ENCODE data around the gene ACOT6. TPM values are rescaled to one million over a fixed set of nuclear protein-coding genes. Genes with fewer than 3 reads are reported as not detected.
"Not testable (repeated sequence)": the region's sequence is repeated elsewhere in the genome, so short reads cannot be mapped to it uniquely, and the experiment has no call there.

The ACOT6 gene
- total RNA-seq, 2 experiments from 2014 or later, result not detected

DNA sequence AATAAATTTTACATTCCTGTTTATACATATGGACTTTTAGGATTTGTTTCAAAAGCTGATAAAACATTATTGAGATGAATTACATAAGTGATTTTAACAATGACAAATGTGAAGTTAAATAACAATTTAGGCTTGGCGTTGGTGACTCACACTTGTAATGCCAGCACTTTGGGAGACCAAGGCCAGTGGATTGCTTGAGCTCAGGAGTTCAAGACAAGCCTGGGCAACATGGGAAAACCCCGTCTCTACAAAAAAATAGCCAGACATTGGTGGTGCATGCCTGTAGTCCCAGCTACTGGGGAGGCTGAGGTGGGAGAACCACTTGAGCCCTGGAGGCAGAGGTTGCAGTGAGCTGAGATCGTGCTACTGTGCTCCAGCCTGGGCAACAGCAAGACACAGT lies 35.9 kb upstream of the ACOT6 start:
- TF ChIP-seq, protein P1, sequence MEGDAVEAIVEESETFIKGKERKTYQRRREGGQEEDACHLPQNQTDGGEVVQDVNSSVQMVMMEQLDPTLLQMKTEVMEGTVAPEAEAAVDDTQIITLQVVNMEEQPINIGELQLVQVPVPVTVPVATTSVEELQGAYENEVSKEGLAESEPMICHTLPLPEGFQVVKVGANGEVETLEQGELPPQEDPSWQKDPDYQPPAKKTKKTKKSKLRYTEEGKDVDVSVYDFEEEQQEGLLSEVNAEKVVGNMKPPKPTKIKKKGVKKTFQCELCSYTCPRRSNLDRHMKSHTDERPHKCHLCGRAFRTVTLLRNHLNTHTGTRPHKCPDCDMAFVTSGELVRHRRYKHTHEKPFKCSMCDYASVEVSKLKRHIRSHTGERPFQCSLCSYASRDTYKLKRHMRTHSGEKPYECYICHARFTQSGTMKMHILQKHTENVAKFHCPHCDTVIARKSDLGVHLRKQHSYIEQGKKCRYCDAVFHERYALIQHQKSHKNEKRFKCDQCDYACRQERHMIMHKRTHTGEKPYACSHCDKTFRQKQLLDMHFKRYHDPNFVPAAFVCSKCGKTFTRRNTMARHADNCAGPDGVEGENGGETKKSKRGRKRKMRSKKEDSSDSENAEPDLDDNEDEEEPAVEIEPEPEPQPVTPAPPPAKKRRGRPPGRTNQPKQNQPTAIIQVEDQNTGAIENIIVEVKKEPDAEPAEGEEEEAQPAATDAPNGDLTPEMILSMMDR (IDR thresholded peaks at IDR 0.05), result no peak
- Mint-ChIP-seq H3K9me3 (no peaks in the 10 kb centered on the region), H3K4me1 (ENCODE audit: low read depth) (no peaks in the 10 kb centered on the region), H3K36me3 (ENCODE audit: low read depth) (peaks cover 13% of the 10 kb centered on the region), H3K27me3 (no peaks in the 10 kb centered on the region), H3K4me3 (no peak overlapping the region), H3K27ac (no peak overlapping the region)
- POLR2A ChIA-PET, result no interaction called here
- DNase-seq, result no peak
- CTCF ChIA-PET, result interaction anchor here (1.1 kb wide), 1 partner anchor 9 kb away, joined by 3 read pairs; no protein-coding TSS in a partner anchor
- intact Hi-C loops (cut with micrococcal nuclease), result no loop called here
- no peak for ATAC-seq

DNA sequence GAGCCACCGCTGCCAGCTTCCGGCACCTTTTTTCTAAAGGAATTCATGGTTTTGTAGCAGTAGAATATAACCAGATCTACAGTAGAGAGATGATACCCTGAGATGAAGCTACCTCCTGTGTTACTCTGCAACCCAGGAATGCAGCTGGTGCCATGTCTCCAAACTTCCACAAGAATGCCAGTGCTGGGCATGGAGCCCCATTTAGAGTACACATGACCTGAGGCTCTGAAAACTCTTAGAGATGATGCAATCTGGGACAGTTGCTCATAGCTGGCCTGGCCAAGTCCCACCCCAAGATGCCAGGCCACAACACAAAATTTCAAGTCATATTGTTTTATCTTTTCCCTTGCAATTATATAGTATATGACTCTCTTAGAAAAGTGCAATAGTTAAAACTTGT lies 35.1 kb upstream of the ACOT6 start:
- POLR2A ChIA-PET; H3K27ac Mint-ChIP-seq; H3K4me3 Mint-ChIP-seq; H3K9me3 Mint-ChIP-seq; CTCF ChIA-PET; H3K4me1 Mint-ChIP-seq (ENCODE audit: low read depth); intact Hi-C loops (cut with micrococcal nuclease); DNase-seq; H3K27me3 Mint-ChIP-seq; ATAC-seq: not testable (repeated sequence)
- H3K36me3 Mint-ChIP-seq (ENCODE audit: low read depth), result peaks cover 13% of the 10 kb centered on the region

DNA sequence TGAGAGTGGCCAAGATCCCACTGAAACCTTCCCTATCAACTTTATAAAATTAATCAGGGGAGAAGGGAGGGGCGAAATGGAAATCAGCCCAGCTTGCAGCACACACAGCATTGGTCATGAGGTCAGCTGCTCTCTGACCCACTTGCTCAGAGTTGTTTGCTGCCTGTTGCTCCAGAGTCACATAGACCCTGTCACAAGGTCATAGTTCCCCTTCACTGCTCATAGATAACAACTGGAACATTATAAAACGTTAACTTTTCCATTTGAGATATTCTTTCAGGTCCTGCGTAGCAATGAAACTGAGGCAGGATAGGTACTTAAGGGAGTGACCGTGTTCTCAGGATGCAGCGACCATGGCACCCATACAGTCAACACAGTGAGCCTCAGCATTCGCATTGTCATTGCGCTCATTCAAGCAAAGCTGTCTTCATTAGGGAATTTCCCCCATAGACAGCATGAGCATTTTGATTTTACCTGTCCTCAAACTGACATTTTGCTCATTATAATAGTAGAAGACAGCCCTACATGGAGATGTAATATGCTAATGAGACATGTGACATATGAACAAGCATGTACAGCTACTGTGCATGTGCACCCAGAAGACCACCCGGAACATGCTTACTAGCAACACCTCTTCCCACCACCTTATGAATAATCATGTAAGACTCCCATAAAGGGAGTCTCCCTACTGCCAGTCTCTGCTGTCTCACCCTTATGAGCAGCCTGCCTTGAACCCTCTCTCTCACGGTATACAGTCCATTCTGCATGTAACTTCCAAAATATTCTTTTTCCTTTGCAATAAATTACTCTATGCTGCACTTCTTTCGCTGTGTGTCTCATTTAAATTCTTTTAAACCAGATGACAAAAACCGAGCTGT lies 30.0 kb upstream of the ACOT6 start:
- DNase-seq; H3K9me3 Mint-ChIP-seq; H3K36me3 Mint-ChIP-seq (ENCODE audit: low read depth); H3K27me3 Mint-ChIP-seq; ATAC-seq; H3K4me3 Mint-ChIP-seq; H3K4me1 Mint-ChIP-seq (ENCODE audit: low read depth); POLR2A ChIA-PET; H3K27ac Mint-ChIP-seq; intact Hi-C loops (cut with micrococcal nuclease): not testable (repeated sequence)
- CTCF ChIA-PET, result interaction anchor here (1.1 kb wide), 1 partner anchor 74 kb away, joined by 4 read pairs; no protein-coding TSS in a partner anchor

DNA sequence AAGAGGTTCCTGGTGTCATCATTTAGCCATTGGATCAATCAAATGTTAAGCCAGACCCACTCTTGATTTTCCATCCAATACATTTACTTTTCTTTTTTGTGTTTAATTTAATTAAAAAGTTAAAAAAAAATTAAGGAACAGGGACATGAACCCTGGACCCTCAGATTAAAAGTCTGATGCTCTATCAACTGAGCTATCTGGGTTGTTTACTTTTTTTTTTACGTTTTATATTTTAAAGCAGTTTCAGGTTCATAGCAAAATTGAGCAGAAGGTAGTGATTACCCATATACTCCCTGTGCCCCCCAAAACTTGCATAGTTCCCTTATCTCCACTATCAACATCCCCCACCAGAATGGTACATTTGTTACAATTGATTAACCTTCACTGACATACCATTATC lies 23.6 kb upstream of the ACOT6 start:
- no peaks in the 10 kb centered on the region for H3K27me3 Mint-ChIP-seq
- ChIA-PET CTCF (interaction anchor here (1.0 to 2.0 kb wide), 2 partner anchors 45 to 80 kb away, joined by 4 to 9 read pairs; no protein-coding TSS in a partner anchor), POLR2A (interaction anchor here (1.2 to 1.8 kb wide), 2 partner anchors 11 to 96 kb away, joined by 3 to 6 read pairs; no protein-coding TSS in a partner anchor)

DNA sequence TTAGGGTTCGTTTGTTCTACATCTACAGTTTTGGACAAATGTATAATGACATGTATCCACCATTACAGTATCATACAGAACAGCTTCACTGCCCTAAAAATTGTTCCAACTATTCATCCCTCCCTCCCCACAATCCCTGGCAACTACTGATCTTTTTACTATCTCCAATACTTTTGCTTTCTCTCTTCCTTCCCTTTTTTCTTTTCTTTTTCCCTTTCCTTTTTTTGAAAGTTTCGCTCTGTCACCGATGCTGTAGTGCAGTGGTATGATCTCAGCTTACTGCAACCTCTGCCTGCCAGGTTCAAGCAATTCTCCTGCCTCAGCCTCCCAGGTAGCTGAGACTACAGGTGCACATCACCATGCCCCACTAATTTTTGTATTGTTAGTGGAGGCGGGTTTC lies 23.2 kb upstream of the ACOT6 start:
- intact Hi-C loops (cut with micrococcal nuclease), result no loop called here
- H3K4me3 Mint-ChIP-seq, result no peak overlapping the region
- no peak overlapping the region for H3K27ac Mint-ChIP-seq

More for the DNA sequence above, 23.6 kb upstream of the ACOT6 start:
- intact Hi-C loops (cut with micrococcal nuclease), result no loop called here
- Mint-ChIP-seq H3K9me3 (no peaks in the 10 kb centered on the region), H3K36me3 (ENCODE audit: low read depth) (no peaks in the 10 kb centered on the region), H3K4me1 (ENCODE audit: low read depth) (peaks cover 4% of the 10 kb centered on the region), H3K4me3 (no peak overlapping the region), H3K27ac (no peak overlapping the region)
- TF ChIP-seq, protein P1 (IDR thresholded peaks at IDR 0.05), result no peak
- no peak for ATAC-seq
- DNase-seq, result no peak

DNA sequence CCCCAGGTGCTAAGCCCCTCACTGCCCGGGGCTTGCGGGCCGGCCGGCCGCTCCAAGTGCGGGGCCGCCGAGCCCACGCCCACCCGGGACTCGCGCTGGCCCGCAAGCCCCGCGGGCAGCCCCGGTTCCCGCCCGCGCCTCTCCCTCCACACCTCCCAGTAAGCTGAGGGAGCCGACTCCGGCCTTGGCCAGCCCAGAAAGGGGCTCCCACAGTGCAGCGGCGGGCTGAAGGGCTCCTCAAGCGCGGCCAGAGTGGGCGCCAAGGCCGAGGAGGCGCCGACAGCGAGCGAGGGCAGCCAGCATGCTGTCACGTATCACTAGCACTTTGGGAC lies 21.7 kb upstream of the ACOT6 start:
- H3K27ac Mint-ChIP-seq; H3K27me3 Mint-ChIP-seq; DNase-seq; H3K4me1 Mint-ChIP-seq (ENCODE audit: low read depth); H3K4me3 Mint-ChIP-seq; H3K9me3 Mint-ChIP-seq; ATAC-seq; intact Hi-C loops (cut with micrococcal nuclease); H3K36me3 Mint-ChIP-seq (ENCODE audit: low read depth): not testable (repeated sequence)
- ChIA-PET POLR2A (interaction anchor here (1.8 kb wide), 1 partner anchor 9 kb away, joined by 6 read pairs; no protein-coding TSS in a partner anchor), CTCF (interaction anchor here (1.8 to 2.0 kb wide), 2 partner anchors 9 to 43 kb away, joined by 6 to 9 read pairs; no protein-coding TSS in a partner anchor)

More for the DNA sequence above, 23.2 kb upstream of the ACOT6 start:
- ATAC-seq (no peak), DNase-seq (no peak)
- no peaks in the 10 kb centered on the region for H3K36me3 Mint-ChIP-seq (ENCODE audit: low read depth)
- TF ChIP-seq, protein P1 (IDR thresholded peaks at IDR 0.05), result no peak
- no peaks in the 10 kb centered on the region for H3K27me3 Mint-ChIP-seq
- peaks cover 4% of the 10 kb centered on the region for H3K4me1 Mint-ChIP-seq (ENCODE audit: low read depth)
- CTCF ChIA-PET, result interaction anchor here (1.0 to 2.0 kb wide), 3 partner anchors 10 to 81 kb away, joined by 4 to 9 read pairs (median 6); no protein-coding TSS in a partner anchor
- H3K9me3 Mint-ChIP-seq, result no peaks in the 10 kb centered on the region
- POLR2A ChIA-PET, result interaction anchor here (0.9 to 1.8 kb wide), 4 partner anchors 10 to 96 kb away, joined by 3 to 6 read pairs (median 3); no protein-coding TSS in a partner anchor

All from activated CD8-positive, alpha-beta T cell treated with anti-CD3 and anti-CD28 coated beads for 36 hours (primary cell).